ENCODE data around the gene SETD6. TPM values are rescaled to one million over a fixed set of nuclear protein-coding genes. Genes with fewer than 3 reads are reported as not detected.

SETD6 gene
- total RNA-seq, 1 donor from 2014 or later, result 17.3 TPM

DNA sequence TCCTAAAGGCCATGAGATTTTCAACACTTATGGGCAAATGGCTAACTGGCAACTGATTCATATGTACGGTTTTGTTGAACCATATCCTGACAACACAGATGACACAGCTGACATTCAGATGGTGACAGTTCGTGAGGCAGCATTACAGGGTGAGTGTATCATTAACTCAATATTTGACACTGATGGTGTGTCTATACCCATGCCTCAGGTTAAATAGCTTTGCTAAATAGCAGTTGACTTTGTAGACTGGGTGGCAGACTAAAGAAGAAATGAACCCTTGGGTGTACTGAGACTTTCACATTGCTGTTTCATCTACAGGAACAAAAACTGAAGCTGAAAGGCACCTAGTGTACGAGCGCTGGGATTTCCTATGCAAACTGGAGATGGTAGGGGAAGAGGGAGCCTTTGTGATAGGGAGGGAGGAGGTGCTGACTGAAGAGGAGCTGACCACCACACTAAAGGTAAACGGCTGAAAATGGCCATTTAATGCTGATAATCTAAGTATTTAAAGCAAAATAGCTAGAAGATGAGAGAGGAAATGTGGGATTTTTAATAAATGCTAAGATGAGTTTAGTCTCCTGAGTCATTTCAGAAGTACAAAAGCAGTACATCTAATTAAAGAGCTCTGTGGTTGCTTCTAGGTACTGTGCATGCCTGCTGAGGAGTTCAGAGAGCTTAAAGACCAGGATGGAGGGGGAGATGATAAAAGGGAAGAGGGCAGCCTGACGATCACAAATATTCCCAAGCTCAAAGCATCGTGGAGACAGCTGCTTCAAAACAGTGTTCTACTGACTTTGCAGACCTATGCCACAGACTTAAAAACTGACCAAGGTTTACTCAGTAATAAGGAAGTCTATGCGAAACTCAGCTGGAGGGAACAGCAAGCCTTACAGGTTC is 3.0 kb downstream of the SETD6 start:
- H3K27me3 ChIP-seq (ENCODE audit: low read depth), result no peaks in the 10 kb centered on the region
- H3K4me1 ChIP-seq, result peaks cover 19% of the 10 kb centered on the region
- no peak for ATAC-seq
- no peak overlapping the region for H3K4me3 ChIP-seq
- peaks cover 69% of the 10 kb centered on the region for H3K36me3 ChIP-seq
- TF ChIP-seq, protein P1, sequence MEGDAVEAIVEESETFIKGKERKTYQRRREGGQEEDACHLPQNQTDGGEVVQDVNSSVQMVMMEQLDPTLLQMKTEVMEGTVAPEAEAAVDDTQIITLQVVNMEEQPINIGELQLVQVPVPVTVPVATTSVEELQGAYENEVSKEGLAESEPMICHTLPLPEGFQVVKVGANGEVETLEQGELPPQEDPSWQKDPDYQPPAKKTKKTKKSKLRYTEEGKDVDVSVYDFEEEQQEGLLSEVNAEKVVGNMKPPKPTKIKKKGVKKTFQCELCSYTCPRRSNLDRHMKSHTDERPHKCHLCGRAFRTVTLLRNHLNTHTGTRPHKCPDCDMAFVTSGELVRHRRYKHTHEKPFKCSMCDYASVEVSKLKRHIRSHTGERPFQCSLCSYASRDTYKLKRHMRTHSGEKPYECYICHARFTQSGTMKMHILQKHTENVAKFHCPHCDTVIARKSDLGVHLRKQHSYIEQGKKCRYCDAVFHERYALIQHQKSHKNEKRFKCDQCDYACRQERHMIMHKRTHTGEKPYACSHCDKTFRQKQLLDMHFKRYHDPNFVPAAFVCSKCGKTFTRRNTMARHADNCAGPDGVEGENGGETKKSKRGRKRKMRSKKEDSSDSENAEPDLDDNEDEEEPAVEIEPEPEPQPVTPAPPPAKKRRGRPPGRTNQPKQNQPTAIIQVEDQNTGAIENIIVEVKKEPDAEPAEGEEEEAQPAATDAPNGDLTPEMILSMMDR (IDR thresholded peaks at IDR 0.05), result no peak
- intact Hi-C loops (cut with DNase I), result no loop called here
- no peak overlapping the region for H3K27ac ChIP-seq
- DNase-seq, result no peak
- no peaks in the 10 kb centered on the region for H3K9me3 ChIP-seq

DNA sequence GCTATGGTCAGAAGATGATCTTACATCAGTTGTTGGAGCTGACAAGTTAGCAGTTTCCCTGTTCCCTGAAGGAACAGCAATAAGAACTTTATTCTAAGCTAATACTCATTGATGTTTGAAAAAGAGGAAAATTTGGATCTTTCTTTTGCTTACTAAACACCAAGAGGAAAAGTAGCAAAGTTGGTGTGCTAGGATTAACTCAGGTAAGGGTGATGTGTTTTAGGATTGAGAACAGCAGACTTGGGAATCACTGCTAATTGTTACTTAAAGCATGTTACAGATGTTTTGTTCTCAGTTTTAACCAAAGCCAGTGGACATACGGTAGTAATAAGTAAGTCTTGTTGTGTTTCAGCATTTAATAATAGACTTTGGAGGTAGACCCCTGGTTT is 3.7 kb downstream of the SETD6 start:
- Histone ChIP-seq H3K4me3 (no peak overlapping the region), H3K27me3 (ENCODE audit: low read depth) (no peaks in the 10 kb centered on the region), H3K36me3 (peaks cover 75% of the 10 kb centered on the region), H3K9me3 (no peaks in the 10 kb centered on the region), H3K27ac (no peak overlapping the region), H3K4me1 (peaks cover 19% of the 10 kb centered on the region)
- DNase-seq, result no peak
- no peak for ATAC-seq
- TF ChIP-seq, protein P1 (IDR thresholded peaks at IDR 0.05), result no peak
- intact Hi-C loops (cut with DNase I), result no loop called here

DNA sequence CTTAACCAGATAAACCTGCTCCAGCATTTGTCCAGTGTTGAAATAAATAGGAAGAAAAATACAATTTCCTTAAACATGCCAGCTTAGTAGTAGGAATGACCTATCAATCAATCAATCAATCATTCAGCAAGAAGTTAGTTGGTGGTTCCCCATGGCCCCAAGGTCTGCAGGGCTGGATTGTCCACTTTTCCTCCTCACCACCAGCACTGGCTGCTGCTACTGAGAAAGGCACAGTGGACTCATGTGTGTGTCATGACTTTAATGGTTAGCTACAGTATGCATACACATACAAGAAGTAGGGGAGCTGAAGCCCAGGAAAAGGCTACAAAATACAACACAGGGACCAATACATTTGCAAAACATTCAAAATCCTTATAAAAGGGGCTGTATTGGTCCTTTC is 4.4 kb downstream of the SETD6 start:
- DNase-seq, result no peak

DNA sequence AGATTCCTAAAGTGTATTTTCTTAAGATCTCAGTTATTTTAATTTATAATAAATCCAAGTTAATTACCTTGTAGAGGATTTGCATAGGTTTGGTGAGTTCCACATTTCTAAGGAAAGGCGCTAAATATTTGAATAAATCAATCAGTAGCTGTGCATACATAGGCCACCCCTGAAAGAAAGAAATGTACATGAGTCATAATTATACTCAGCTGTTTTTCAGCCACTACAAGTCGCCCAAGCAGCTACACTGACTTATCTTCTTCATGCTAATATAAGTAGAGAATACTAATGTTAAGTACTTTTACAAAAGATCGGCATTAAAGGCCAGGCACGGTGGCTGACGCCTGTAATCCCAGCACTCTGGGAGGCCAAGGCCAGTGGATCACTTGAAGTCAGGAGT is 14.9 kb downstream of the SETD6 start:
- intact Hi-C loops (cut with DNase I), result no loop called here
- ATAC-seq, result no peak
- no peak overlapping the region for H3K4me3 ChIP-seq

More for the DNA sequence above, 4.4 kb downstream of the SETD6 start:
- peaks cover 83% of the 10 kb centered on the region for H3K36me3 ChIP-seq
- H3K27me3 ChIP-seq (ENCODE audit: low read depth), result no peaks in the 10 kb centered on the region
- intact Hi-C loops (cut with DNase I), result no loop called here
- ATAC-seq, result no peak
- peaks cover 13% of the 10 kb centered on the region for H3K4me1 ChIP-seq
- no peak overlapping the region for H3K27ac ChIP-seq
- no peaks in the 10 kb centered on the region for H3K9me3 ChIP-seq
- TF ChIP-seq, protein P1 (IDR thresholded peaks at IDR 0.05), result no peak
- no peak overlapping the region for H3K4me3 ChIP-seq

DNA sequence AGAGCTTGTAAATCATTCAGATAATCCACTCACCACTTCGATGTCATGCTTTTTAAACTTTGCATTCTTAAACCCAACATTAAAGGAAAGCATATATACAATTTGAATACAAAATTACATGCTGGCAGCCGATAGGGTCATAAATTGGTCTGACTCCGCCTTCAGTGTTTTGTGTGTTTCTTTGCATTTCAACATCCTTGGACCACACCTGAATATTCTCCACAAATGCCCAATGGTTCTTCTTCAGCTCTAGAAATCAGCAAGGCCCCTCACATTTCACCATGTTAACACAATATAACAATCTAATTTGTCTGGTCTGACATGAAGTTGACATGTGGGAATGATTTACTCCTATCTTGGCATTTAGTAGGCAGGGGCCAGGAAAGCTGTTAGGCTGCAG is 17.1 kb downstream of the SETD6 start:
- Histone ChIP-seq H3K4me3 (no peak overlapping the region), H3K27ac (no peak overlapping the region), H3K9me3 (no peaks in the 10 kb centered on the region), H3K4me1 (no peaks in the 10 kb centered on the region), H3K36me3 (peaks cover 100% of the 10 kb centered on the region), H3K27me3 (ENCODE audit: low read depth) (no peaks in the 10 kb centered on the region)
- intact Hi-C loops (cut with DNase I), result no loop called here
- DNase-seq (no peak), ATAC-seq (no peak)
- TF ChIP-seq, protein P1 (IDR thresholded peaks at IDR 0.05), result no peak

More for the DNA sequence above, 14.9 kb downstream of the SETD6 start:
- Histone ChIP-seq H3K36me3 (peaks cover 100% of the 10 kb centered on the region), H3K9me3 (no peaks in the 10 kb centered on the region), H3K27me3 (ENCODE audit: low read depth) (no peaks in the 10 kb centered on the region), H3K27ac (no peak overlapping the region), H3K4me1 (no peaks in the 10 kb centered on the region)
- DNase-seq, result no peak
- TF ChIP-seq, protein P1 (IDR thresholded peaks at IDR 0.05), result no peak
